ENCODE data around the gene PTRH2. TPM values are rescaled to one million over a fixed set of nuclear protein-coding genes. Genes with fewer than 3 reads are reported as not detected.
"Not testable (repeated sequence)": the region's sequence is repeated elsewhere in the genome, so short reads cannot be mapped to it uniquely, and the experiment has no call there.

PTRH2 gene
- total RNA-seq, 1 donor = 16.4 TPM

DNA sequence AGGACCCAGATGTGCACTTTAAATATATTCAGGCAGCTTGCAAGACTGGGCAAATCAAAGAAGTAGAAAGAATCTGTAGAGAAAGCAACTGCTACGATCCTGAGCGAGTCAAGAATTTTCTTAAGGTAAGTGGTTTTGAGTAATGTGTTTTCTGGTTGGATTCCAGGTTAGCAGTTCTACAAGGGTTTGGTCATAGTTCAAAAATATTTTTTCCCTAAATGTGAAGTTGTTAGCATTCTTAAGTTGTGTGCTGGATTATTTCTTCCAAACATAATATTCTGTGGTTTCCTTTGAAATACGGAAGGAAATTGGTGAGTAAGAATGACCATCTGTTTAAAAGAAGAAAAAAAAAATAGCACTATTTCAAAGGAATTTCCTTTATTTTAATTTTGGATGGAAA, 38.4 kb downstream of the PTRH2 start:
- no peak overlapping the region for H3K4me3 ChIP-seq (ENCODE audit: low read depth, low read length)
- DNase-seq (ENCODE audit: low read depth) = peak; percentile 88
- TF ChIP-seq, protein P1, sequence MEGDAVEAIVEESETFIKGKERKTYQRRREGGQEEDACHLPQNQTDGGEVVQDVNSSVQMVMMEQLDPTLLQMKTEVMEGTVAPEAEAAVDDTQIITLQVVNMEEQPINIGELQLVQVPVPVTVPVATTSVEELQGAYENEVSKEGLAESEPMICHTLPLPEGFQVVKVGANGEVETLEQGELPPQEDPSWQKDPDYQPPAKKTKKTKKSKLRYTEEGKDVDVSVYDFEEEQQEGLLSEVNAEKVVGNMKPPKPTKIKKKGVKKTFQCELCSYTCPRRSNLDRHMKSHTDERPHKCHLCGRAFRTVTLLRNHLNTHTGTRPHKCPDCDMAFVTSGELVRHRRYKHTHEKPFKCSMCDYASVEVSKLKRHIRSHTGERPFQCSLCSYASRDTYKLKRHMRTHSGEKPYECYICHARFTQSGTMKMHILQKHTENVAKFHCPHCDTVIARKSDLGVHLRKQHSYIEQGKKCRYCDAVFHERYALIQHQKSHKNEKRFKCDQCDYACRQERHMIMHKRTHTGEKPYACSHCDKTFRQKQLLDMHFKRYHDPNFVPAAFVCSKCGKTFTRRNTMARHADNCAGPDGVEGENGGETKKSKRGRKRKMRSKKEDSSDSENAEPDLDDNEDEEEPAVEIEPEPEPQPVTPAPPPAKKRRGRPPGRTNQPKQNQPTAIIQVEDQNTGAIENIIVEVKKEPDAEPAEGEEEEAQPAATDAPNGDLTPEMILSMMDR (IDR thresholded peaks at IDR 0.05; ENCODE audit: insufficient read depth, low read depth, low read length) = no peak

GRCh38 chr17:59666235-59666634, 41.0 kb downstream of the PTRH2 start:
- DNase-seq (ENCODE audit: low read depth) = peak; percentile 73
- H3K4me3 ChIP-seq (ENCODE audit: low read depth, low read length) = no peak overlapping the region
- TF ChIP-seq, protein P1 (IDR thresholded peaks at IDR 0.05; ENCODE audit: insufficient read depth, low read depth, low read length) = no peak

DNA sequence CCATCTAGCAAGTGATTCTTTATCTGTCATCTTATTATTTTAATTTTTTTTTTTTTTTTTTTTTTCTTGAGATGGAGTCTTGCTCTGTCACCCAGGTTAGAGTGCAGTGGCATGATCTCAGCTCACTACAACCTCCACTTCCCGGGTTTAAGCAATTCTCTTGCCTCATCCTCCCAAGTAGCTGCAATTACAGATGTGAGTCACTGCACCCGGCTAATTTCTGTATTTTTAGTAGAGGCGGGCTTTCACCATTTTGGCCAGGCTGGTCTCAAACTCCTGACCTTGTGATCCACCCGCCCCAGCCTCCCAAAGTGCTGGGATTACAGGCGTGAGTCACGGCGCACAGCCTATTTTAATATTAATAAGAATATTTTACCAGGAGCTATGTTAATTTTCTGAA, 50.6 kb downstream of the PTRH2 start:
- not testable (repeated sequence) for H3K4me3 ChIP-seq (ENCODE audit: low read depth, low read length)
- DNase-seq (ENCODE audit: low read depth) = peak; percentile 76

DNA sequence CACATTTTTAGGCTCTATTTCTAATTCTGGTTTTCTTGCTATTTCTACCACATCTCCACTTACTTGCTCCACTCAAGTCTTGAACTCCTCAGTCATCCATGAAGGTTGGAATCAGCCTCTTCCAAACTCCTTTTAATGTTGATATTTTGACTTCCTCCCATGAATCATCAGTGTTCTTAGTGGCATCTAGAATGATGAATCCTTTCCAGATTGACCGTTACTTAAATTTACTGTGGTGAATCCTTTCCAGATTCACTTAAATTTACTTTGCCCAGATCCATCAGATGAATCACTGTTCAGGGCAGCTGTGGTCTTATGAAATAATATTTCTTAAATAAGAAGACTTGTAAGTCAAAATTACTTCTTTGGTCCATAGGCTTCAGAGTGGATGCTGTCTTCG, 55.1 kb downstream of the PTRH2 start:
- H3K4me3 ChIP-seq (ENCODE audit: low read depth, low read length) = no peak overlapping the region
- TF ChIP-seq, protein P1 (IDR thresholded peaks at IDR 0.05; ENCODE audit: insufficient read depth, low read depth, low read length) = no peak
- DNase-seq (ENCODE audit: low read depth) = peak; percentile 59

- H3K4me3 ChIP-seq (ENCODE audit: low read depth, low read length) = no peak overlapping the region
- TF ChIP-seq, protein P1 (IDR thresholded peaks at IDR 0.05; ENCODE audit: insufficient read depth, low read depth, low read length) = no peak
- DNase-seq (ENCODE audit: low read depth) = peak; percentile 48
Observed at GRCh38 chr17:59651346-59651745, 55.9 kb downstream of the PTRH2 start.

- DNase-seq (ENCODE audit: low read depth) = no peak
- TF ChIP-seq, protein P1 (IDR thresholded peaks at IDR 0.05; ENCODE audit: insufficient read depth, low read depth, low read length) = no peak
- no peak overlapping the region for H3K4me3 ChIP-seq (ENCODE audit: low read depth, low read length)
Observed at GRCh38 chr17:59650642-59651041, 56.6 kb downstream of the PTRH2 start.

DNA sequence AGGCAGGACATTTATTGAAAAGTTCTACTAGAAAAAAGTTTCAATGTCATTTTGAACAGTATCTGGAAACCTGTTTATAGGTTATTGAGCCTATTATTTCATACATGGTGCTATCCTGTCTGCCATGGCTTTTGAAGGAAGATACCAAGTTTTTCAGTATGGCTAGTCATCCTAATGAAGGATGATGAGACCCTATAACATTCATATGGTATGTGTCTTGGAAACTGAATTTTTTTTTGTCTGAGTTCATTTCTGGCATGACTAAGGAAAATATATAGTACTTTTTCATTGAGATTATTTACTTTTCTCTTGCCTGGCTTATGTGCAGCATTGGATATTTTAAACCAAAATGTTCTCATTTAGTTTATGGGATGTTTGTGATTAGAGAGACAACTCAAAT, 57.3 kb downstream of the PTRH2 start:
- no peak overlapping the region for H3K4me3 ChIP-seq (ENCODE audit: low read depth, low read length)
- TF ChIP-seq, protein P1 (IDR thresholded peaks at IDR 0.05; ENCODE audit: insufficient read depth, low read depth, low read length) = no peak
- no peak for DNase-seq (ENCODE audit: low read depth)

Other genes with a start within 250 kb of the PTRH2 start
- gene DHX40, start 141.8 kb downstream of the PTRH2 start, total RNA-seq = 44.1 and 66.9 TPM in 2 replicates
- gene CLTC, start 87.5 kb downstream of the PTRH2 start, total RNA-seq = 555 and 613 TPM in 2 replicates
- 436 and 608 TPM in 2 replicates for gene VMP1, start 224 bp upstream of the PTRH2 start, total RNA-seq
- 4.2 and 6.5 TPM in 2 replicates for gene TUBD1, start 185.5 kb upstream of the PTRH2 start, total RNA-seq
- 22.2 and 26.3 TPM in 2 replicates for gene RPS6KB1, start 185.7 kb upstream of the PTRH2 start, total RNA-seq